Measurements from ENCODE around the gene TSPAN14.

Gene TSPAN14

GRCh38 chr10:80509108-80509402 is 54.9 kb downstream of the TSPAN14 start:
- no peak for ATAC-seq

- no peak for ATAC-seq
Measured at GRCh38 chr10:80509403-80510161, 55.5 kb downstream of the TSPAN14 start.

- ATAC-seq: no peak
Measured at GRCh38 chr10:80512031-80512526, 58.0 kb downstream of the TSPAN14 start.

GRCh38 chr10:80513106-80513505 is 59.0 kb downstream of the TSPAN14 start:
- no peak for ATAC-seq

GRCh38 chr10:80515511-80515910 is 61.4 kb downstream of the TSPAN14 start:
- no peak for ATAC-seq

GRCh38 chr10:80515941-80516340 is 61.8 kb downstream of the TSPAN14 start:
- no peak for ATAC-seq

GRCh38 chr10:80516506-80517075 is 62.5 kb downstream of the TSPAN14 start:
- no peak for ATAC-seq

GRCh38 chr10:80517416-80518142 is 63.5 kb downstream of the TSPAN14 start:
- no peak for ATAC-seq

- ATAC-seq: no peak
Measured at GRCh38 chr10:80518143-80518806, 64.2 kb downstream of the TSPAN14 start.

- no peak for ATAC-seq
Measured at GRCh38 chr10:80518807-80519360, 64.8 kb downstream of the TSPAN14 start.

GRCh38 chr10:80519936-80520650 is 66.0 kb downstream of the TSPAN14 start:
- ATAC-seq: no peak

- ATAC-seq: no peak
Measured at GRCh38 chr10:80520661-80521470, 66.8 kb downstream of the TSPAN14 start.

GRCh38 chr10:80522756-80523363 is 68.8 kb downstream of the TSPAN14 start:
- no peak for ATAC-seq

- ATAC-seq: no peak
Measured at GRCh38 chr10:80523773-80524172, 69.7 kb downstream of the TSPAN14 start.

GRCh38 chr10:80524190-80524909 is 70.2 kb downstream of the TSPAN14 start:
- no peak for ATAC-seq

- ATAC-seq: no peak
Measured at GRCh38 chr10:80526218-80526617, 72.1 kb downstream of the TSPAN14 start.

- ATAC-seq: no peak
Measured at GRCh38 chr10:80526742-80527141, 72.6 kb downstream of the TSPAN14 start.

- ATAC-seq: no peak
Measured at GRCh38 chr10:80528185-80528700, 74.1 kb downstream of the TSPAN14 start.

- no peak for ATAC-seq
Measured at GRCh38 chr10:80528901-80529300, 74.8 kb downstream of the TSPAN14 start.

- peak; percentile 42 to 49 for ATAC-seq
Measured at GRCh38 chr10:80529604-80530003, 75.5 kb downstream of the TSPAN14 start.
